Pancreas (tissue), 10 donors: ENCODE data around the gene DEF6. TPM values are rescaled to one million over a fixed set of nuclear protein-coding genes. Genes with fewer than 3 reads are reported as not detected.

Experiments used
- ATAC-seq, 4 donors: fragments of 200-7000 bp; cut with Tn5 transposase; one replicate each; pipeline versions ENCODE4 v1.8.0 to v1.9.1; 2020; ENCODE audit warnings: mild to moderate bottlenecking in 4 of 4, moderate library complexity in 4 of 4
- DNase-seq, 6 donors: peaks; one replicate each; pipeline ENCODE4 v3.0.0-alpha.2; 2020
- FAIRE-seq: peaks from 2 replicates; lab custom pipeline; 2012; peaks lifted over from hg19 to GRCh38; lab: Jason Lieb, UNC
- H3K27ac ChIP-seq, 4 donors: fragments of 200-600 bp; sonication (generic); 1 replicate in 3 of 4; 2 replicates in 1 of 4; pipeline versions ENCODE4 v1.5.0 to v1.8.0; 2020
- H3K27me3 ChIP-seq, 4 donors: fragments of 200-600 bp; one replicate each; pipeline ENCODE4 v1.8.0; 2021
- H3K36me3 ChIP-seq, 3 donors: fragments of 200-600 bp; sonication (generic) in 1 of 3; one replicate each; pipeline versions ENCODE4 v1.5.0 to v1.8.0; 2020 to 2021
- H3K4me1 ChIP-seq, 3 donors: fragments of 200-600 bp; one replicate each; pipeline ENCODE4 v1.8.0; 2021
- H3K4me3 ChIP-seq, 4 donors: fragments of 200-600 bp; sonication (generic) in 2 of 4; one replicate each; pipeline versions ENCODE4 v1.5.0 to v1.8.0; 2020 to 2021
- H3K9me3 ChIP-seq, 4 donors: fragments of 200-600 bp; one replicate each; pipeline ENCODE4 v1.8.0; 2021
- whole genome bisulfite sequencing, 2 donors: extraction: QIAGEN DNeasy Blood & Tissue Kit; methylation state at CpG; one replicate each; pipeline ENCODE4 v1.1.7; 2013; 5-methylcytosine and 5-hydroxymethylcytosine counted together
- intact Hi-C, 3 donors: fragments of 100-400 bp; cut with DNase I; formaldehyde crosslinking; loops; one replicate each; pipeline versions ENCODE4 v1.11.1 to v1.14.2; 2022
- polyA plus RNA-seq, 2 donors: library from polyadenylated mRNA; stranded (reverse); fragments of 200-250 nt; gene quantifications; one replicate each; pipeline ENCODE4 v1.2.3, GENCODE V29; 2013
- total RNA-seq, 6 donors: library from RNA; stranded (reverse); fragmentation: NEBNext Ultra II Directional in 4 of 6; extraction: Animal tissue kit (Norgen Biotek cat#: 25700) in 4 of 6; gene quantifications; one replicate each; pipeline versions ENCODE4 v1.2.1 to v1.2.4, GENCODE V29; 2021 to 2023
- TF ChIP-seq, protein P1 (sequence below), 4 donors: fragments of 200-600 bp; sonication (generic) in 3 of 4; IDR thresholded peaks; one replicate each; pipeline versions ENCODE4 v1.5.0 to v1.8.0; 2021; ENCODE audit warnings: antibody characterized with exemption in 4 of 4
- donor health status: healthy with polysubstance abuse.
- donor health status: DM: no; HTN: no; CAD: no; lungs with moderate emphysema.
- donor health status: DM: no; HTN: no; CAD: no.
- donor health status: control.
- donor health status: control.
- donor health status: Bipolar disorder and iron deficiency.
- donor health status: DM: yes; HTN: yes; CAD: no.
- donor health status: DM: no; HTN: no; CAD: no.
- donor health status: DM: no; HTN: no; CAD: no.
- donor health status: DM: yes; HTN: yes; CAD: no.

The DEF6 gene
- total and polyA plus RNA-seq, 8 donors, result 9.4 to 40.6 (median 13.6) TPM

DNA sequence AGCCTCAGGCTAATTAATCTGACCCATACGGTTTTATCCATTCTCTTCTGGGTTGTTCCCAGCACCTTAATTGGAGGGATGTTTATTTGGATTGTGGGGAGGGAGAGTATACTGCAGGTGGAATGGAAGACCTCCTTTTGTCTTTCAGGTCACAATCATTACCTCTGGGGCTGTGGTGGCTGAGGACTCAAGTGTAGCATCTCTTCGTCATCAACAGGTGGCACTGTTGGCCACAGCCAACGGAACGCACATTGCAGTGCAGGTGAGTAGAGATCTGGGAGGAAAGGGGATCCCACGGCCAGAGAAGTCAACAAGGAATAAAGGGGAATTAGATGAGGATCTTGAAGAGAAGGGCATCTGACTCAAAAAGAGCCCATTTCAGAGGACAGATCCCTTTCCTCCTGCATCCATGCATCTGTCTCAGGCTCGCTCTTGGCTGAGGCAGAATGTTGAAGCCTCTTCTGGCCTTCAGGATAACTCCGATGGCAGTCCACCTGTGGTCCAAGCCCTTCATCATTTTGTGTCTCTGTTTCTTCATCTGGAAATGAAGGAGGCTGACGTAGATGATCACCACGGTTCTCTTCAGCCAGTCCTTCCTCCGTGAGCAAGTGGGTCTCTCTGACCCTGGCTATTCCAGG is 3.2 kb upstream of the DEF6 start:
- peaks cover 0 to 26% (median 0%) of the 10 kb centered on the region in 3 donors for H3K36me3 ChIP-seq
- no peaks in the 10 kb centered on the region for H3K9me3 ChIP-seq
- no peaks in the 10 kb centered on the region for H3K27me3 ChIP-seq
- H3K27ac ChIP-seq, result no peak overlapping the region
- 54 to 55% methylated on average over 10 of the region's 10 CpGs for WGBS, 2 donors
- H3K4me1 ChIP-seq, result peaks cover 0 to 10% (median 0%) of the 10 kb centered on the region in 3 donors
- intact Hi-C loops, result no loop called here
- DNase-seq (peak in 2 of 6 donors; percentile 55 to 63), FAIRE-seq (no peak), ATAC-seq (peak in 3 of 4 donors; percentile 43 to 56 (median 51))
- TF ChIP-seq, protein P1, sequence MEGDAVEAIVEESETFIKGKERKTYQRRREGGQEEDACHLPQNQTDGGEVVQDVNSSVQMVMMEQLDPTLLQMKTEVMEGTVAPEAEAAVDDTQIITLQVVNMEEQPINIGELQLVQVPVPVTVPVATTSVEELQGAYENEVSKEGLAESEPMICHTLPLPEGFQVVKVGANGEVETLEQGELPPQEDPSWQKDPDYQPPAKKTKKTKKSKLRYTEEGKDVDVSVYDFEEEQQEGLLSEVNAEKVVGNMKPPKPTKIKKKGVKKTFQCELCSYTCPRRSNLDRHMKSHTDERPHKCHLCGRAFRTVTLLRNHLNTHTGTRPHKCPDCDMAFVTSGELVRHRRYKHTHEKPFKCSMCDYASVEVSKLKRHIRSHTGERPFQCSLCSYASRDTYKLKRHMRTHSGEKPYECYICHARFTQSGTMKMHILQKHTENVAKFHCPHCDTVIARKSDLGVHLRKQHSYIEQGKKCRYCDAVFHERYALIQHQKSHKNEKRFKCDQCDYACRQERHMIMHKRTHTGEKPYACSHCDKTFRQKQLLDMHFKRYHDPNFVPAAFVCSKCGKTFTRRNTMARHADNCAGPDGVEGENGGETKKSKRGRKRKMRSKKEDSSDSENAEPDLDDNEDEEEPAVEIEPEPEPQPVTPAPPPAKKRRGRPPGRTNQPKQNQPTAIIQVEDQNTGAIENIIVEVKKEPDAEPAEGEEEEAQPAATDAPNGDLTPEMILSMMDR (IDR thresholded peaks at IDR 0.05), result peak; percentile 46 to 65 (median 56)
- H3K4me3 ChIP-seq, result no peak overlapping the region

DNA sequence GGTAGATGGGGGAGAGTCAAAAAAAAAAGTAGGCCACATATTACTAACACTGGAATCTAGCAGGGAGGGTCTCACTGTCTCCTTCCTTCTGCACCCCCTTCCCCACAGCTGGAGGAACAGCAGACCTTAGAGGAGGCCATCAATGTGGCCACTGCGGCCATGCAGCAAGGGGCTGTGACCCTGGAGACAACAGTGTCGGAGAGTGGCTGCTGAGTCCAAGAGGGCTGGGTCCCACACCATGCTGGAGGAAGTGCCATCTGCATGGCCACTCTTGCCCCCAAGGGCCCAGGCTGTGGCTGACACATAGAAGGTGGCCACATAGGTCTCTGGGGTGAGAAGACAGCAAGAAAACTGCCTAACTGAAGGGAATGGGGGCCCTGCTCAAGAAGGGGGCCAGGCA is 2.6 kb upstream of the DEF6 start:
- whole genome bisulfite sequencing, 2 donors, result 93 to 94% methylated on average over 2 of the region's 2 CpGs
- no peak for FAIRE-seq
- H3K36me3 ChIP-seq, result peaks cover 0 to 22% (median 0%) of the 10 kb centered on the region in 3 donors
- H3K9me3 ChIP-seq, result no peaks in the 10 kb centered on the region
- intact Hi-C loops, result no loop called here
- H3K27ac ChIP-seq, result no peak overlapping the region
- H3K4me3 ChIP-seq, result no peak overlapping the region
- H3K27me3 ChIP-seq, result no peaks in the 10 kb centered on the region
- H3K4me1 ChIP-seq, result peaks cover 0 to 10% (median 0%) of the 10 kb centered on the region in 3 donors
- TF ChIP-seq, protein P1 (IDR thresholded peaks at IDR 0.05), result no peak
- ATAC-seq, result no peak
- DNase-seq, result peak in 1 of 6 donors; percentile 60

DNA sequence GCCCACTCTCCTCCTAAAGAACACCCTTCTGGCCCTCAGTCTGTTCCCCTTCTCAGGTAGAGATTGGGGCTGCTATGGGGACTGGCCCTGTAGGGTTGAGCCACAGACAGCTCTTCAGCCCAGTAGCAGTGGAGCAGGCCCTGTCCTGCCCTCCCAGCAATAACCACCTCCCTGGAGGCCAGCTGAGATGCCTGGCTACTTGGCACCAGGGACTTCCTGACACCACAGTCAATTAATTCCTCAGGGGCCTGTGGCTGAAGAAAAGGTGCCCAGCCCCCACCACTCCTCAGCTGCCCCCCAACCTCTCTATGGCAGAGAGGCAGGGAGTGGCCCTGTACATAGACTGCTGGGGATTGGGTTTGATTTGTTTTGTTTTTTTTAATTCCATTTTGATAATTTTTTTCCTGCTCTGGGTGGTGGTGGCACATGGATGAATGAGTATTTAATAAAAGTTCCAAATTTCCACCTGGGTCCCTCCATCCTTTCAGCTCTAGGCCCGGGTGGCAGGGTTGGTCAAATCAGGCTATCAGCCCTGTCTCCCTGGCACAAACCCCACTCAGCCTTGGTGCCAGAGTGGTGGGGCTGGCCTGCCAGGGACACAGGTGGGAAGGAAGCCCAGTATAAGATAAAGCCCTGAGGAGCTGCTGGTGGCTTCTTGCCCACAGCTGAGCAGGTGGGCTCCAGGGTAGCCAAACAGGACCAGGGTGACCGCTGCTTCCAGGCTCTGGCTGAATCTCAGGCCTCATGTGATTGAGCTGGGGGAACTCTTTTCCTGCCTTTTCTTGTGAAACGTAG is 1.9 kb upstream of the DEF6 start:
- peaks cover 0 to 10% (median 0%) of the 10 kb centered on the region in 3 donors for H3K4me1 ChIP-seq
- ATAC-seq (no peak), DNase-seq (peak in 1 of 6 donors; percentile 49), FAIRE-seq (no peak)
- peaks cover 0 to 15% (median 0%) of the 10 kb centered on the region in 3 donors for H3K36me3 ChIP-seq
- WGBS, 2 donors, result 35 to 43% methylated on average over 3 of the region's 3 CpGs
- intact Hi-C loops, result no loop called here
- H3K27me3 ChIP-seq, result no peaks in the 10 kb centered on the region
- TF ChIP-seq, protein P1 (IDR thresholded peaks at IDR 0.05), result no peak
- no peaks in the 10 kb centered on the region for H3K9me3 ChIP-seq
- no peak overlapping the region for H3K27ac ChIP-seq
- no peak overlapping the region for H3K4me3 ChIP-seq

DNA sequence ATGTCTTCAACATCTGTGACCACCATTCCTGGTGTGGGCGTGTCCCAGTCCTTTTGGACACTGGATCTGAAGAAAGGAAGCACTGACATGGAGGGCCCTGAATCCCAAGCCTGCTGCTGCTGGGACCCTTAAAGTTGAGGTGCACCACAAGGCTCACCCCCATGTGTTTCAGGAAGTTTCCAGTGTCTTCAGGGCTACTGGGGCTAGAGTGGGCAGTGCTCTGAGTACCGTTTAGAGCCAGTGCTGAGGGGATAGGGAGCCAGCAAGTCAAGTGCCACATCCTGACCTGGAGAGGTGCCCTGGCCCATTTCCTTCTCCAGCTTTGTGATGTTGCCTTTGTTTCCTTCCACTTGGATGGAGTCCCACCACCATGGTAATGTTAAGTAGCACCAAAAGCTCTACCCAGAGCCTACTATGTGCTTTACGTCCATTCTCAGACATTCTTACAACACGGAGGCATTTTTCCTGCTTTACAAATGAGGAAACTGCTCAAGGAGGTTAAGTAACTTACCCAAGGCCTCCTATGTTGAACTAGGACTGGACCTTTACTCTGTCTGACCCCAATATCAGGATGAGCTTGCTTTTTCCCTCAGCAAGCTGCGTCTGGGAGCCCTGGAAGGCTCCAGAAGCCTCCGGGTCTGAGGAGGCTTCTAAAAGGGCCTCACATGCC is 552 bp upstream of the DEF6 start:
- peaks cover 0 to 5% (median 0%) of the 10 kb centered on the region in 3 donors for H3K36me3 ChIP-seq
- ATAC-seq (no peak), DNase-seq (no peak), FAIRE-seq (no peak)
- no peaks in the 10 kb centered on the region for H3K9me3 ChIP-seq
- 47 to 55% methylated on average over 6 of the region's 6 CpGs for WGBS, 2 donors
- no peaks in the 10 kb centered on the region for H3K27me3 ChIP-seq
- peak overlapping the region in 3 of 4 donors; percentile 50 to 68 (median 57) for H3K27ac ChIP-seq
- peaks cover 0 to 10% (median 0%) of the 10 kb centered on the region in 3 donors for H3K4me1 ChIP-seq
- intact Hi-C loops, result no loop called here
- H3K4me3 ChIP-seq, result peak overlapping the region in 2 of 4 donors; percentile 73 to 79
- TF ChIP-seq, protein P1 (IDR thresholded peaks at IDR 0.05), result no peak
